ENCODE results near the gene CYFIP1.

GRCh38 chr15:22917556-22917955 lies 62.6 kb downstream of the CYFIP1 start:
- TF ChIP-seq, protein P1, sequence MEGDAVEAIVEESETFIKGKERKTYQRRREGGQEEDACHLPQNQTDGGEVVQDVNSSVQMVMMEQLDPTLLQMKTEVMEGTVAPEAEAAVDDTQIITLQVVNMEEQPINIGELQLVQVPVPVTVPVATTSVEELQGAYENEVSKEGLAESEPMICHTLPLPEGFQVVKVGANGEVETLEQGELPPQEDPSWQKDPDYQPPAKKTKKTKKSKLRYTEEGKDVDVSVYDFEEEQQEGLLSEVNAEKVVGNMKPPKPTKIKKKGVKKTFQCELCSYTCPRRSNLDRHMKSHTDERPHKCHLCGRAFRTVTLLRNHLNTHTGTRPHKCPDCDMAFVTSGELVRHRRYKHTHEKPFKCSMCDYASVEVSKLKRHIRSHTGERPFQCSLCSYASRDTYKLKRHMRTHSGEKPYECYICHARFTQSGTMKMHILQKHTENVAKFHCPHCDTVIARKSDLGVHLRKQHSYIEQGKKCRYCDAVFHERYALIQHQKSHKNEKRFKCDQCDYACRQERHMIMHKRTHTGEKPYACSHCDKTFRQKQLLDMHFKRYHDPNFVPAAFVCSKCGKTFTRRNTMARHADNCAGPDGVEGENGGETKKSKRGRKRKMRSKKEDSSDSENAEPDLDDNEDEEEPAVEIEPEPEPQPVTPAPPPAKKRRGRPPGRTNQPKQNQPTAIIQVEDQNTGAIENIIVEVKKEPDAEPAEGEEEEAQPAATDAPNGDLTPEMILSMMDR (conservative IDR thresholded peaks at IDR 0.05; ENCODE audit: low read depth, low read length): no peak
- TF ChIP-seq EZH2 (IDR thresholded peaks at IDR 0.05; ENCODE audit: borderline replicate concordance, low read depth, low read length, poor library complexity, severe bottlenecking): no peak
